K562 (cell line): ENCODE measurements around the gene ZCCHC24. TPM values are rescaled to one million over a fixed set of nuclear protein-coding genes. Genes with fewer than 3 reads are reported as not detected.
A peak's percentile ranks its signal among the peaks of the same experiment; 100 is the strongest.

ENCODE experiments used
- ATF1 ChIP-seq, 2 experiments: fragments of 450-650 bp in 1 of 2; IDR thresholded peaks; 2 replicates each; pipeline ENCODE4 v1.6.1; 2016; ENCODE audit warnings: missing compliant biosample characterization in 1 of 2, missing genetic modification characterization in 1 of 2
- ETS2 ChIP-seq: IDR thresholded peaks from 2 replicates; pipeline ENCODE4 v1.6.1; 2016; ENCODE audit warnings: borderline replicate concordance, missing genetic modification characterization, mild to moderate bottlenecking, moderate library complexity, missing compliant biosample characterization; ENCODE audit not compliant: poor library complexity, severe bottlenecking
- FOXA1 ChIP-seq: fragments of 450-650 bp; IDR thresholded peaks from 2 replicates; pipeline ENCODE4 v1.6.1; 2016; ENCODE audit warnings: mild to moderate bottlenecking, borderline replicate concordance
- FOXA3 ChIP-seq, 2 experiments: fragments of 450-650 bp in 1 of 2; sonication (generic) in 1 of 2; formaldehyde crosslinking; IDR thresholded peaks in 1 of 2; conservative IDR thresholded peaks in 1 of 2; 2 replicates each; pipeline versions ENCODE4 v1.4.0 to v1.8.0; 2020 to 2022; ENCODE audit warnings: mild to moderate bottlenecking in 2 of 2, missing genetic modification reagents in 1 of 2
- MLX ChIP-seq, 2 experiments: fragments of 450-650 bp in 1 of 2; sonication (generic) in 1 of 2; formaldehyde crosslinking; conservative IDR thresholded peaks; 2 replicates each; pipeline versions ENCODE4 v1.4.0 to v1.8.1; 2020 to 2022; ENCODE audit warnings: mild to moderate bottlenecking in 1 of 2, missing genetic modification reagents in 1 of 2
- PTRF ChIP-seq: fragments of 450-650 bp; IDR thresholded peaks from 2 replicates; pipeline ENCODE4 v1.6.1; 2016; ENCODE audit warnings: mild to moderate bottlenecking, missing genetic modification characterization, missing compliant biosample characterization
- RNF219 ChIP-seq: fragments of 250-450 bp; sonication (Bioruptor Pico); IDR thresholded peaks from 2 replicates; pipeline ENCODE4 v1.5.0; 2022; ENCODE audit warnings: mild to moderate bottlenecking
- SRSF9 ChIP-seq: fragments of 200-400 bp; formaldehyde crosslinking; IDR thresholded peaks from 2 replicates; pipeline ENCODE4 v1.6.1; 2017; ENCODE audit warnings: low read depth, low read length, borderline replicate concordance
- STAT5A ChIP-seq: IDR thresholded peaks from 2 replicates; pipeline ENCODE4 v1.6.1; 2012; ENCODE audit warnings: low read length, inconsistent platforms, borderline replicate concordance
- THRA ChIP-seq: fragments of 450-650 bp; IDR thresholded peaks from 2 replicates; pipeline ENCODE4 v1.6.1; 2017; ENCODE audit warnings: mild to moderate bottlenecking, moderate library complexity
- USF1 ChIP-seq: sonication (generic); formaldehyde crosslinking; IDR thresholded peaks from 2 replicates; pipeline ENCODE4 v1.9.0; 2022; ENCODE audit warnings: mild to moderate bottlenecking, missing genetic modification reagents
- ZBTB26 ChIP-seq: fragments of 450-650 bp; formaldehyde crosslinking; IDR thresholded peaks from 2 replicates; pipeline ENCODE4 v1.4.0; 2022; ENCODE audit warnings: missing genetic modification characterization
- ZNF232 ChIP-seq: sonication (generic); formaldehyde crosslinking; IDR thresholded peaks from 2 replicates; pipeline ENCODE4 v1.8.0; 2022; ENCODE audit warnings: mild to moderate bottlenecking, missing genetic modification reagents
- ZNF589 ChIP-seq: fragments of 200-800 bp; sonication (Bioruptor generic); IDR thresholded peaks from 2 replicates; pipeline ENCODE4 v1.6.1; 2016; ENCODE audit warnings: low read depth, missing genetic modification characterization, missing compliant biosample characterization
- ZNF696 ChIP-seq: fragments of 250-450 bp; sonication (Bioruptor Pico); conservative IDR thresholded peaks from 2 replicates; pipeline ENCODE4 v1.4.0; 2020; ENCODE audit warnings: mild to moderate bottlenecking, moderate library complexity
- polyA plus RNA-seq, 8 experiments: library from polyadenylated mRNA; depleted of rRNA in 4 of 8; stranded (reverse) in 5 of 8; unstranded in 3 of 8; fragments of >200 nt; fragmentation: Nextera tagmentation in 2 of 8; fragmentation: Illumina TruSeq in 1 of 8; extraction: Ambion mirVana in 2 of 8; extraction: Trizol in 1 of 8; gene quantifications; 2 replicates each; pipeline versions ENCODE4 v1.2.1 to v1.2.3, GENCODE V29; 2011 to 2014; ENCODE audit warnings: inconsistent platforms in 1 of 8, missing spikeins in 1 of 8
- total RNA-seq, 7 experiments: library from RNA; depleted of rRNA in 6 of 7; stranded (reverse); fragments of >200 nt in 6 of 7; fragmentation: Illumina TruSeq in 2 of 7; extraction: Trizol in 2 of 7; gene quantifications; 2 replicates each; pipeline versions ENCODE4 v1.2.1 to v1.2.3, GENCODE V29; 2011 to 2021; ENCODE audit warnings: low replicate concordance in 1 of 7
- TF ChIP-seq, protein P1 (sequence below), 2 experiments: IDR thresholded peaks; 2 replicates each; pipeline ENCODE4 v1.6.1; 2012; ENCODE audit warnings: improper control_type of control experiment in 2 of 2, low read depth in 2 of 2, low read length in 2 of 2, borderline replicate concordance in 1 of 2
- TF ChIP-seq, protein P2 (sequence below): sonication (generic); formaldehyde crosslinking; IDR thresholded peaks from 2 replicates; pipeline ENCODE4 v1.9.0; 2022; ENCODE audit warnings: mild to moderate bottlenecking, missing genetic modification reagents

ZCCHC24 gene
- total and polyA plus RNA-seq, 9 of the 15 experiments (the other 6 are each of a cell fraction or from before 2014, with no cell fraction given): 0.84 to 11.0 (median 4.6) TPM

- TF ChIP-seq, protein P1, sequence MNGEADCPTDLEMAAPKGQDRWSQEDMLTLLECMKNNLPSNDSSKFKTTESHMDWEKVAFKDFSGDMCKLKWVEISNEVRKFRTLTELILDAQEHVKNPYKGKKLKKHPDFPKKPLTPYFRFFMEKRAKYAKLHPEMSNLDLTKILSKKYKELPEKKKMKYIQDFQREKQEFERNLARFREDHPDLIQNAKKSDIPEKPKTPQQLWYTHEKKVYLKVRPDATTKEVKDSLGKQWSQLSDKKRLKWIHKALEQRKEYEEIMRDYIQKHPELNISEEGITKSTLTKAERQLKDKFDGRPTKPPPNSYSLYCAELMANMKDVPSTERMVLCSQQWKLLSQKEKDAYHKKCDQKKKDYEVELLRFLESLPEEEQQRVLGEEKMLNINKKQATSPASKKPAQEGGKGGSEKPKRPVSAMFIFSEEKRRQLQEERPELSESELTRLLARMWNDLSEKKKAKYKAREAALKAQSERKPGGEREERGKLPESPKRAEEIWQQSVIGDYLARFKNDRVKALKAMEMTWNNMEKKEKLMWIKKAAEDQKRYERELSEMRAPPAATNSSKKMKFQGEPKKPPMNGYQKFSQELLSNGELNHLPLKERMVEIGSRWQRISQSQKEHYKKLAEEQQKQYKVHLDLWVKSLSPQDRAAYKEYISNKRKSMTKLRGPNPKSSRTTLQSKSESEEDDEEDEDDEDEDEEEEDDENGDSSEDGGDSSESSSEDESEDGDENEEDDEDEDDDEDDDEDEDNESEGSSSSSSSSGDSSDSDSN (IDR thresholded peaks at IDR 0.05; ENCODE audit: borderline replicate concordance in 1 of 2, low read depth in 2 of 2, low read length in 2 of 2): no peak; a peak in 1 of 4 replicates
- TF ChIP-seq STAT5A: no peak
- TF ChIP-seq USF1 (CRISPR knock-in tag): no peak
- TF ChIP-seq FOXA3 (CRISPR knock-in tag; conservative IDR thresholded peaks at IDR 0.05 in 1 of 2, IDR thresholded peaks at IDR 0.05 in 1 of 2): no peak
- peak in 1 of 2 experiments; percentile 72; a peak in 1 of 4 replicates for TF ChIP-seq MLX (CRISPR knock-in tag; conservative IDR thresholded peaks at IDR 0.05)
- TF ChIP-seq PTRF: no peak
- TF ChIP-seq FOXA1: no peak
- no peak for TF ChIP-seq ZNF232 (CRISPR knock-in tag)
- TF ChIP-seq SRSF9: no peak
- TF ChIP-seq ZBTB26 (CRISPR knock-in tag): no peak
- no peak for TF ChIP-seq ZNF589 (CRISPR knock-in tag)
- TF ChIP-seq, protein P2, sequence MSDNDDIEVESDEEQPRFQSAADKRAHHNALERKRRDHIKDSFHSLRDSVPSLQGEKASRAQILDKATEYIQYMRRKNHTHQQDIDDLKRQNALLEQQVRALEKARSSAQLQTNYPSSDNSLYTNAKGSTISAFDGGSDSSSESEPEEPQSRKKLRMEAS (CRISPR knock-in tag): no peak
- TF ChIP-seq ZNF696 (CRISPR knock-in tag): no peak
- TF ChIP-seq THRA: no peak
- TF ChIP-seq RNF219 (CRISPR knock-in tag): no peak
- no peak for TF ChIP-seq ETS2
- TF ChIP-seq ATF1 (CRISPR knock-in tag; IDR thresholded peaks at IDR 0.05): no peak
- peak; percentile 69; the same call in 1 of the 2 replicates for TF ChIP-seq ATF1 (tag; IDR thresholded peaks at IDR 0.05)
These were observed 98.1 kb downstream of the ZCCHC24 start, which contains the start of gene PPIF (continued) for GRCh38 chr10:79347226-79347893.
